GM18520 (cell line): ENCODE data around the gene C2CD4B.

Experiments
- ATAC-seq: cut with Tn5 transposase; IDR thresholded peaks from one replicate; pipeline ENCODE4 v1.9.1; 2021; ENCODE audit not compliant: unreplicated experiment

The C2CD4B gene

GRCh38 chr15:62149729-62150128 is 15.4 kb downstream of the C2CD4B start:
- no peak for ATAC-seq

- ATAC-seq = no peak
Observed at GRCh38 chr15:62147551-62147950, 17.5 kb downstream of the C2CD4B start.

GRCh38 chr15:62147149-62147548 is 17.9 kb downstream of the C2CD4B start:
- no peak for ATAC-seq

- no peak for ATAC-seq
Observed at GRCh38 chr15:62145015-62145735, 19.9 kb downstream of the C2CD4B start.

- ATAC-seq = no peak
Observed at GRCh38 chr15:62142736-62143135, 22.3 kb downstream of the C2CD4B start.

- no peak for ATAC-seq
Observed at GRCh38 chr15:62141643-62142588, 23.2 kb downstream of the C2CD4B start.

GRCh38 chr15:62141200-62141599 is 23.9 kb downstream of the C2CD4B start:
- ATAC-seq = no peak

GRCh38 chr15:62138124-62138523 is 27.0 kb downstream of the C2CD4B start:
- no peak for ATAC-seq

- ATAC-seq = no peak
Observed at GRCh38 chr15:62136911-62137865, 27.9 kb downstream of the C2CD4B start.

GRCh38 chr15:62135532-62136134 is 29.5 kb downstream of the C2CD4B start:
- no peak for ATAC-seq

- ATAC-seq = no peak
Observed at GRCh38 chr15:62133141-62133540, 31.9 kb downstream of the C2CD4B start.

GRCh38 chr15:62128916-62129315 is 36.2 kb downstream of the C2CD4B start:
- no peak for ATAC-seq

- ATAC-seq = no peak
Observed at GRCh38 chr15:62126364-62126763, 38.7 kb downstream of the C2CD4B start.

GRCh38 chr15:62125773-62126172 is 39.3 kb downstream of the C2CD4B start:
- no peak for ATAC-seq

GRCh38 chr15:62124973-62125303 is 40.1 kb downstream of the C2CD4B start:
- no peak for ATAC-seq

- no peak for ATAC-seq
Observed at GRCh38 chr15:62124176-62124972, 40.7 kb downstream of the C2CD4B start.

- no peak for ATAC-seq
Observed at GRCh38 chr15:62122249-62122648, 42.8 kb downstream of the C2CD4B start.

GRCh38 chr15:62121273-62122015 is 43.6 kb downstream of the C2CD4B start:
- no peak for ATAC-seq

GRCh38 chr15:62120776-62121175 is 44.3 kb downstream of the C2CD4B start:
- no peak for ATAC-seq
